OCI-LY7 (cell line): ENCODE data around the gene ELMOD3.
"Not testable (repeated sequence)": the region's sequence is repeated elsewhere in the genome, so short reads cannot be mapped to it uniquely, and the experiment has no call there.

Source experiments
- CTCF ChIP-seq: fragments of 200-600 bp; sonication (generic); conservative IDR thresholded peaks from 2 replicates; pipeline ENCODE4 v1.5.1; 2014; ENCODE audit warnings: mild to moderate bottlenecking, antibody characterized with exemption, low read length, moderate library complexity, mixed read lengths
- EZH2phosphoT487 ChIP-seq: fragments of 200-600 bp; sonication (generic); IDR thresholded peaks from 2 replicates; pipeline ENCODE4 v1.6.1; 2018; ENCODE audit warnings: low read depth, borderline replicate concordance, mild to moderate bottlenecking, mixed run types, antibody characterized with exemption, low read length, moderate library complexity, mixed read lengths

- not testable (repeated sequence) for TF ChIP-seq CTCF, EZH2phosphoT487
Measured at GRCh38 chr2:85343207-85343895, 11.2 kb upstream of the ELMOD3 start.
